ENCODE measurements around the gene EMP1.
"Not testable (repeated sequence)": the region's sequence is repeated elsewhere in the genome, so short reads cannot be mapped to it uniquely, and the experiment has no call there.

Gene EMP1

DNA sequence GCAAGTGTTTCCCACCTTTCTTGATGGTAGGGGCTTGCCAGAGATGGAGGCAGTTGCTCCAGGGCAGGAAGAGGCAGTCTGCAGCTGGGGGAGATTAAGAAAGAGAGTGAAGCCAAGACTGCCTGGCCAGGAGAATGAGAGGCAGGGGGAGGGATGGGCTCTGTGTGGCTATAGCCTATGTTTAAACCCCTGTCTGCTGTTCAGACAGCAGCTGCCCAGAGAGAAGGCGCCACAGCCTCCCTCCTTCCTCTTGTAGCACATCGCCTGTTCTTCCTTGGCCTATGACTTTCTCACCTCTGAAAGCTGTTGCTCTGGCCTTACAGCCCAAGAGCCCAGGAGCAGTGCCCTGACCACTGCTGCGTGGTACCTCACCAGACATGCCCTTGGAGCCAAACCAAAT lies 61.7 kb downstream of the EMP1 start:
- DNase-seq (ENCODE audit: low spot score): no peak

DNA sequence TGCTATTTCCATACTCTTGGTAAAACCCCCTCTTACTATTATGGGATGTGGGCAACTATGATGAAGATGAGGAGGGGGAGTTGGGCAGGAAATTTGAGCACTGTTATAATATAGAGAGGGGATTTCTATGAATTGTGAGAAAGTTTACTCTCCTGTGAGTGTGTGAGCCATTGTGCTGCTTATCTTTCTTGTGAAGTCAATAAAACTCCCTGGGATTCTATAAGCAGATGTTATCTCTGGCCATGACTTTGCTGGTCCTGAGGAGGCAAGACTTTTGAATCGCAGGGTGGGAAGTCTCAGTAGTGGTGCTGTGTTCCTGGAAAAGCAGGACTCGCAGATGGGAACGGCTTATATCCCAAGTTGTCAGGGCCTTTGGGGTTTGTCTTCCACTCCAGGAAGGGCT lies 62.2 kb downstream of the EMP1 start:
- DNase-seq (ENCODE audit: low spot score): no peak

DNA sequence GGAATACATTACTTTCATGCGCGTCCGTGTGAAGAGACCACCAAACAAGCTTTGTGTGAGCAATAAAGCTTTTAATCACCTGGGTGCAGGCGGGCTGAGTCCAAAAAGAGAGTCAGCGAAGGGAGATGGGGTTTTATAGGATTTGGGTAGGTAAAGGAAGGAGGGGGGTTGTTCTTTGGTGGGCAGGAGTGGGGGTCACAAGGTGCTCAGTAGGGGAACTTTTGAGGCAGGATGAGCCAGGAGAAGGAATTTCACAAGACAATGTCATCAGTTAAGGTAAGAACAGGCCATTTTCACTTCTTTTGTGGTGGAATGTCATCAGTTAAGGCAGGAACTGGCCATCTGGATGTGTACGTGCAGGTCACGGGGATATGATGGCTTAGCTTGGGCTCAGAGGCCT lies 63.1 kb downstream of the EMP1 start:
- not testable (repeated sequence) for DNase-seq (ENCODE audit: low spot score)

DNA sequence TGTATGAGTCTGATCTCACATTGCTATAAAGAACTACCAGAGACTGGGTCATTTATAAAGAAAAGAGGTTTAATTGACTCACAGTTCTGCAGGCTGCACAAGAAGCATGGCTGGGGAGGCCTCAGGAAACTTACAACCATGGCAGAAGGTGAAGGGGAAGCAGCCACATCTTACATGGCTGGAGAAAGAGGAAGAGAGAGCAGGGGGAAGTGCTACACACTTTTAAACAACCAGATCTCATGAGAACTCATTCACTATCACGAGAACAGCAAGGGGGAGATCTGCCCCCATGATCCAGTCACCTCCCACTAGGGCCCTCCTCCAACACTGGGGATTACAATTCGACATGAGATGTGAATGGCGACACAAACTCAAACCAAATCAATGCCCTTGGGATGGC lies 71.3 kb downstream of the EMP1 start:
- not testable (repeated sequence) for DNase-seq (ENCODE audit: low spot score)

DNA sequence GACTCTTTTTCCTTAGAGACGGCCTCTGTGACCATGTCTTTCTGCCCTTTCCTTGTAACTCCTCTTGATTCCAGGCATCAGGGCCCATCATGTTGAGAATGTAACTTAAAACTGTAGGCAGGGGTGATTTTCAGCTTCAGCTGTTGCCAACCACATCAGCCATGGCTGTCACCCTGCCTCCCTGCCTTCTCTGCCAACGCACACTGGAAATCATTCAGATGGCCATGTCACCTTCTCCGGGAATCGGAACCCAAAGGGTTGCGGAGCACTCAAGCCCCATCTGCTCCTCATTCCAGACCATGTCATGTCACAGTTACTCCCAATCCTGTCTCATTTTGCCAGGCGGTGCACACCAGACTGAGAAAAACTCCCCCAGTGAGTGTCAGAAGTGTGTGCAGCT lies 72.1 kb downstream of the EMP1 start:
- DNase-seq (ENCODE audit: low spot score): no peak

Measured in kidney capillary endothelial cell (primary cell).